IPS-20b (cell line): ENCODE data around the gene CLK2.
A peak's percentile ranks its signal among the peaks of the same experiment; 100 is the strongest.
"Not testable (repeated sequence)": the region's sequence is repeated elsewhere in the genome, so short reads cannot be mapped to it uniquely, and the experiment has no call there.

ENCODE experiments used
- H3K27ac ChIP-seq: one replicate; pipeline ENCODE4 v1.5.1; 2013; ENCODE audit warnings: low read length
- H3K27me3 ChIP-seq: 2 replicates; pipeline ENCODE4 v1.6.1; 2013; ENCODE audit warnings: mild to moderate bottlenecking, low read length, inconsistent platforms; ENCODE audit not compliant: insufficient read depth
- H3K36me3 ChIP-seq: 2 replicates; pipeline ENCODE4 v1.6.1; 2013; ENCODE audit warnings: low read depth, mild to moderate bottlenecking, inconsistent platforms, low read length, moderate library complexity; ENCODE audit not compliant: insufficient read depth
- H3K4me1 ChIP-seq: 2 replicates; pipeline ENCODE4 v1.6.1; 2013; ENCODE audit warnings: mild to moderate bottlenecking, control low read depth, inconsistent platforms, low read length, moderate library complexity; ENCODE audit not compliant: insufficient read depth
- H3K4me3 ChIP-seq: 2 replicates; pipeline ENCODE4 v1.5.1; 2013; ENCODE audit warnings: mild to moderate bottlenecking, low read length, inconsistent platforms
- H3K9ac ChIP-seq: 2 replicates; pipeline ENCODE4 v1.6.1; 2013; ENCODE audit warnings: low read depth, mild to moderate bottlenecking, inconsistent platforms, low read length, moderate library complexity
- H3K9me3 ChIP-seq: 2 replicates; pipeline ENCODE4 v1.6.1; 2013; ENCODE audit warnings: mild to moderate bottlenecking, low read depth, low read length, inconsistent platforms; ENCODE audit not compliant: insufficient read depth

Gene CLK2

GRCh38 chr1:155250246-155250632 is 23.1 kb downstream of the CLK2 start:
- Histone ChIP-seq H3K4me3 (peak overlapping the region; percentile 67; the same call in 1 of the 2 replicates), H3K4me1 (no peaks in the 10 kb centered on the region; the same call in 1 of the 2 replicates), H3K27me3 (peaks cover 20% of the 10 kb centered on the region), H3K36me3 (peaks cover 15% of the 10 kb centered on the region; the same call in 1 of the 2 replicates), H3K9me3 (no peaks in the 10 kb centered on the region), H3K27ac (no peak overlapping the region), H3K9ac (no peak overlapping the region)

GRCh38 chr1:155247667-155248553 is 25.4 kb downstream of the CLK2 start:
- Histone ChIP-seq H3K9ac (no peak overlapping the region), H3K27me3 (peaks cover 29% of the 10 kb centered on the region), H3K9me3 (no peaks in the 10 kb centered on the region), H3K27ac (no peak overlapping the region), H3K4me1 (no peaks in the 10 kb centered on the region; the same call in 1 of the 2 replicates), H3K36me3 (peaks cover 15% of the 10 kb centered on the region; the same call in 1 of the 2 replicates), H3K4me3 (no peak overlapping the region)

GRCh38 chr1:155246796-155247195 is 26.5 kb downstream of the CLK2 start:
- not testable (repeated sequence) for H3K9ac ChIP-seq, H3K27ac ChIP-seq, H3K4me1 ChIP-seq, H3K4me3 ChIP-seq, H3K9me3 ChIP-seq
- peaks cover 15% of the 10 kb centered on the region; the same call in 1 of the 2 replicates for H3K36me3 ChIP-seq
- H3K27me3 ChIP-seq: peaks cover 34% of the 10 kb centered on the region

- H3K4me3 ChIP-seq: peak overlapping the region; percentile 62
- peaks cover 3% of the 10 kb centered on the region; the same call in 1 of the 2 replicates for H3K4me1 ChIP-seq
- no peaks in the 10 kb centered on the region for H3K9me3 ChIP-seq
- H3K27me3 ChIP-seq: peaks cover 34% of the 10 kb centered on the region
- H3K36me3 ChIP-seq: peaks cover 15% of the 10 kb centered on the region; the same call in 1 of the 2 replicates
- peak overlapping the region; percentile 26 for H3K27ac ChIP-seq
- peak overlapping the region; percentile 77; the same call in 1 of the 2 replicates for H3K9ac ChIP-seq
These were observed 28.2 kb downstream of the CLK2 start for GRCh38 chr1:155245163-155245524.

- Histone ChIP-seq H3K9ac (peak overlapping the region; percentile 77; the same call in 1 of the 2 replicates), H3K4me1 (peaks cover 3% of the 10 kb centered on the region; the same call in 1 of the 2 replicates), H3K9me3 (no peaks in the 10 kb centered on the region), H3K4me3 (peak overlapping the region; percentile 62), H3K36me3 (peaks cover 15% of the 10 kb centered on the region; the same call in 1 of the 2 replicates), H3K27ac (peak overlapping the region; percentile 26), H3K27me3 (peaks cover 34% of the 10 kb centered on the region)
These were observed 28.7 kb downstream of the CLK2 start for GRCh38 chr1:155244368-155245162.

- Histone ChIP-seq H3K27ac (no peak overlapping the region), H3K36me3 (peaks cover 10% of the 10 kb centered on the region; the same call in 1 of the 2 replicates), H3K9me3 (no peaks in the 10 kb centered on the region), H3K4me1 (peaks cover 3% of the 10 kb centered on the region; the same call in 1 of the 2 replicates), H3K27me3 (peaks cover 34% of the 10 kb centered on the region), H3K4me3 (peak overlapping the region; percentile 62), H3K9ac (no peak overlapping the region)
These were observed 30.4 kb downstream of the CLK2 start for GRCh38 chr1:155242805-155243358.

- H3K9me3 ChIP-seq: no peaks in the 10 kb centered on the region
- H3K4me1 ChIP-seq: peaks cover 3% of the 10 kb centered on the region; the same call in 1 of the 2 replicates
- no peak overlapping the region for H3K4me3 ChIP-seq
- H3K36me3 ChIP-seq: 0 out of 2 replicates have a peak, but pooled peaks cover 3% of the 10 kb centered on the region
- H3K27me3 ChIP-seq: peaks cover 29% of the 10 kb centered on the region
- no peak overlapping the region for H3K27ac ChIP-seq
- H3K9ac ChIP-seq: no peak overlapping the region
These were observed 31.5 kb downstream of the CLK2 start for GRCh38 chr1:155241841-155242264.

GRCh38 chr1:155241069-155241679 is 32.1 kb downstream of the CLK2 start:
- Histone ChIP-seq H3K4me3 (peak overlapping the region; percentile 59), H3K4me1 (peaks cover 3% of the 10 kb centered on the region; the same call in 1 of the 2 replicates), H3K9me3 (no peaks in the 10 kb centered on the region), H3K9ac (peak overlapping the region; percentile 52; the same call in 1 of the 2 replicates), H3K36me3 (0 out of 2 replicates have a peak, but pooled peaks cover 4% of the 10 kb centered on the region), H3K27me3 (peaks cover 22% of the 10 kb centered on the region), H3K27ac (no peak overlapping the region)

- peaks cover 3% of the 10 kb centered on the region; the same call in 1 of the 2 replicates for H3K4me1 ChIP-seq
- H3K27ac ChIP-seq: no peak overlapping the region
- H3K9ac ChIP-seq: no peak overlapping the region
- H3K27me3 ChIP-seq: no peaks in the 10 kb centered on the region
- no peak overlapping the region for H3K4me3 ChIP-seq
- 0 out of 2 replicates have a peak, but pooled peaks cover 4% of the 10 kb centered on the region for H3K36me3 ChIP-seq
- H3K9me3 ChIP-seq: no peaks in the 10 kb centered on the region
These were observed 36.9 kb downstream of the CLK2 start for GRCh38 chr1:155236451-155236850.

- H3K4me3 ChIP-seq, H3K9ac ChIP-seq, H3K4me1 ChIP-seq, H3K27me3 ChIP-seq, H3K36me3 ChIP-seq, H3K9me3 ChIP-seq, H3K27ac ChIP-seq: not testable (repeated sequence)
These were observed 37.9 kb downstream of the CLK2 start for GRCh38 chr1:155235375-155235774.

- H3K27me3 ChIP-seq, H3K4me3 ChIP-seq, H3K36me3 ChIP-seq, H3K9me3 ChIP-seq, H3K27ac ChIP-seq, H3K9ac ChIP-seq, H3K4me1 ChIP-seq: not testable (repeated sequence)
These were observed 39.8 kb downstream of the CLK2 start for GRCh38 chr1:155233502-155233901.
